GM12864 (cell line): Measurements from ENCODE around the gene TNFSF11.

ENCODE experiments used
- DNase-seq: peaks from one replicate; pipeline ENCODE4 v3.0.0-alpha.2; 2011; ENCODE audit warnings: low read depth
- H3K4me3 ChIP-seq: 2 replicates; pipeline ENCODE4 v1.5.1; 2011; ENCODE audit warnings: mild to moderate bottlenecking, low read depth, low read length, control low read depth
- TF ChIP-seq, protein P1 (sequence below): IDR thresholded peaks from 2 replicates; pipeline ENCODE4 v1.5.1; 2011; ENCODE audit warnings: low read depth, mild to moderate bottlenecking, moderate library complexity, low read length, control low read depth, inconsistent platforms; ENCODE audit errors: missing control alignments

TNFSF11 gene

DNA sequence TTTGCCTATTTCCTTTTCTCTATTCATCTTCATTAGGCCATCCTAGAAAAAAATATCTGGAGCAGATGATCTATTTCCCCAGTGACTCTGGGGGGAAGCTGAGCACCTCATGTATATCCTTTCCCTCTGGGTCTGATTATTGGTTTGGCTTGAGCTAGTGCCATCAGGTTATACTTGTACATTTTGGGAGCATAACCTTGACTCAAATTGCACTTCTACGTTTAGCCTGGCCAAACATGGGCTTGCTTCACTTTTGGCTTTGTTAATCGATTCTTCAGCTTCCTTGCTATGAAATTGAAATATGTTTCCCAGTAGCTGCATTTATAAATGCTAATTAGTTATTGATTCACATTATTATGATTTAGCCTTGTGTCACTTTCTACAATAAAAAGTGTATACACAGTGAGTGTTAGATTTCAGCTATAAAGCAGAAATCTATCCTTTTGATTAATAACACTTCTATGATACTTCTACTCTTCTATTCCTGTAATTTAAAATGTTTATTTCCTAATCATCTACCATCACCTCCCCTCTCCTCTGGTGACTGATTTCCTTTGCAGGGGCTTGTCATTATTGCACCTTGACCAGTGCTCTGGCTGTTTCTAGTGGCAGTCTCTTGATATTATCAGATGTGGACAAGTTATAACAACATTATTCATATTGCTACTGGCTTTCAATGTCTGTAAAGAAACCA, 37.3 kb downstream of the TNFSF11 start:
- DNase-seq, result no peak
- H3K4me3 ChIP-seq, result no peak overlapping the region
- TF ChIP-seq, protein P1, sequence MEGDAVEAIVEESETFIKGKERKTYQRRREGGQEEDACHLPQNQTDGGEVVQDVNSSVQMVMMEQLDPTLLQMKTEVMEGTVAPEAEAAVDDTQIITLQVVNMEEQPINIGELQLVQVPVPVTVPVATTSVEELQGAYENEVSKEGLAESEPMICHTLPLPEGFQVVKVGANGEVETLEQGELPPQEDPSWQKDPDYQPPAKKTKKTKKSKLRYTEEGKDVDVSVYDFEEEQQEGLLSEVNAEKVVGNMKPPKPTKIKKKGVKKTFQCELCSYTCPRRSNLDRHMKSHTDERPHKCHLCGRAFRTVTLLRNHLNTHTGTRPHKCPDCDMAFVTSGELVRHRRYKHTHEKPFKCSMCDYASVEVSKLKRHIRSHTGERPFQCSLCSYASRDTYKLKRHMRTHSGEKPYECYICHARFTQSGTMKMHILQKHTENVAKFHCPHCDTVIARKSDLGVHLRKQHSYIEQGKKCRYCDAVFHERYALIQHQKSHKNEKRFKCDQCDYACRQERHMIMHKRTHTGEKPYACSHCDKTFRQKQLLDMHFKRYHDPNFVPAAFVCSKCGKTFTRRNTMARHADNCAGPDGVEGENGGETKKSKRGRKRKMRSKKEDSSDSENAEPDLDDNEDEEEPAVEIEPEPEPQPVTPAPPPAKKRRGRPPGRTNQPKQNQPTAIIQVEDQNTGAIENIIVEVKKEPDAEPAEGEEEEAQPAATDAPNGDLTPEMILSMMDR, result no peak

DNA sequence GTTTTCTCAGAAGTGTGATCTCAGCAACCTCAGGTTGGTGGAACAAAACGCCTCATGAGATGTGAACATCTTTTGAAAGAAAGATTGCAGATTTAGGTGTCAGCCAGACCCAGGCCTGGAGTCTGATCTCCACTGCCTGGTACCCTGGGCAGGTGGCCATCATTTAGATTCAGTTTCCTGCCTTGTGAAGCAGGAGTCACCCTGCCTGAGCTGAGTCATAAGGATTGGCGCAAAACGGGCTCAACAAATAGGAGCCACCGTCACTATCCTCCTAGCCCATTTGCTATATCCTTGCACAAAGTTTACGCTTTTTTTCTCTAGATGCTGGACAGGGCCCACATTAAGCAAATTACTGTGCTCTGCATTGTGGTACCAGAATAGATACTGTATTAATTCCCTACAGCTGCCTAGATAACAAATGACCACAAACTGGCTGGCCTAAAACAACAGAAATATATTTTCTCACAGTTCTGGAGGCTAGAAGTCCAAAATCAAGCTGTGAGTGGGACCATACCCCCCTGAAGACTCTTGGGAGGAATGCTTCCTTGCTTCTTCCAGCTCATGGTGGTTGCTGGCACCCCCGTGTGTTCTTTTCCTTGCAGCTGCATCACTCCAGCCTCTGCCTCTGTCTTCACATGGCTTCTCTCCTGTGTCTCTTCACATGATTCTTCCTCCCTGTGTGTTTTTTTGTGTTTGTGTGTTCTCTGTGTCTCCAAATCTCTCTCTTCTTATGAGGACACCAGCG, 38.2 kb downstream of the TNFSF11 start:
- TF ChIP-seq, protein P1, result no peak
- H3K4me3 ChIP-seq, result no peak overlapping the region
- no peak for DNase-seq

DNA sequence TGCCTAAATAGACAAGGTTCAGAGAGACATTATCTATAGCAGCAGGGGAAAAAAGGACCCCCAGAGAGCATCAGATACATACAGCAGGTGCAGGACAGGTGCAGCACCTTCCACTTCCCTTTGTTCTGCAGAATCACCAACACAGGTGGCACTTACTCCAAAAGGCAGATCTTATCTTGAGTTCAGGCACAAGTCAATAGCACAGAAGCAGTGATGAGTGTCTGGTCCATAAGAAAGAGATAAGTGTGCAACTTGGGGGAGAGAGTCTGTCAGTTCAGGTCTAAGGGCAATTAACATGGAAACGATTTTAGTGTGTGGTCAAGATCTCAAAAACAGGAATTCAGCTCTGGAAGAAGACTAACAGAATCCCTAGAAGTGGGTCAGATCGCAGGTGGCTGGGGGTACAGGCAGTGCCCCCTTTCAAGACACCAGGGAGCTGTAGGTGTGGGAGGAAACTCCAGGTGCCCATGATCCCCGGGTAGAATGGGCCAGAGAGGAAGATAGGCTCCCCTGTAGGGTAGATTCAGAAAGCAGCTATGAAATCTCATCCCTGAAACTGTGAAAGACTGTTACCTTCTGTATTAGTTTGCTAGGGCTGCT, 40.6 kb downstream of the TNFSF11 start:
- H3K4me3 ChIP-seq, result no peak overlapping the region
- no peak for DNase-seq
- TF ChIP-seq, protein P1, result no peak

DNA sequence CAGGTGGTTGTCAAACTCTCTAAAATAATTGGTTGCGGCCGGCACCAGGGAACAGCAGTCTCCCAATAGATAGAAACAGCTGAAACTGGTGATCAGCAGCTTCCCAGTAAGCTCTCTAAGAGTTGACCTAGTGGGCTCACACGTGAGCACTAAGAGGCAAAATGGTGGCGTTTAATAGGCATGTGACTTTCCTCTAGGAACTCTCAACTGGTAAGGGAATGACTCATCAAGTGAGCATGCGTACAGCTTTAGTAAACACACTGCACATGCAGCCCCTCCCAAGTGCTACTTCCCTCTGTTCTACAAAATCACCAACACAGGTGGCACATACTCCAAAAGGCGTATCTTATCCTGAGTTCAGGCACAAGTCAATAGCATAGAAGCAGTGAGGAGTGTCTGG, 41.7 kb downstream of the TNFSF11 start:
- DNase-seq, result no peak
- no peak overlapping the region for H3K4me3 ChIP-seq
- TF ChIP-seq, protein P1, result no peak

DNA sequence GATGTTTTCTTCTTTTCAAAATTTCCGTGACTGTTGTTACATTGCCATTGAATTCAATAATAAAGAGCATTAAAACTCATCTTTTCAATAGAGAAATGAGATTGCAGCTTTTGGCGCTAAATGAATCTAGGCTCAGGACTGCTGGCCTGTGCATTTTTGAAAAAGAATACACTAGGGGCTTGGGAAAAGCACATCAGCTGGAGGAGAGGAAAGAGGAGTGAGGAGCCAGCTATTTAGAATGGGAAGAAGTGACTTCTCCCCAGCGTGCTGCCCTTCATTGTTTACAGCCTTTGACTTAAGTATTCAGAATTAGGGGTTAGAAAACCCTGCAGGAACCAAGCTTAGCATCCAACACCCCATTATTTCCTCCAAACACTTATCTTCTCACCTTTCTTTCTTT, 43.3 kb downstream of the TNFSF11 start:
- no peak for DNase-seq
- H3K4me3 ChIP-seq, result no peak overlapping the region
- TF ChIP-seq, protein P1, result no peak

DNA sequence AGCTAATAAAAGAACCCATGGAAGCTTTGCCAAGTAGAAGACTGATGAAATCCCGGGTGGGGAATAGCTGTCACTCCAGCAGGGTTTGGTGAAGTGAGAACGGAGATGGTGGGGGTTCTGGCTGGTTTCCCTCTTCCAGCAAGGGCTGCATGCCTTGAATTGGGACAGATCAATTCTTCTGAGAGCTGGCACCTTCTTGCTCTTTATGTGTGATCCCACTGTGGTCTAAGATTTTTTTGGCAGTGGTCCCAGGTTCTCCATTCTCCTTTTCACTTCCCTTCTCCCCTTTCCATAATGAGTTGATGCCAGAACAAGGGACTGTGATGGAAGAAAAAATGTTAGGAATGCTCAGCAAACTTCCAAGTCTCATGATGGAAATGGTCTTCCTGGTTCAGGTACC, 50.0 kb downstream of the TNFSF11 start:
- no peak overlapping the region for H3K4me3 ChIP-seq
- no peak for DNase-seq
- TF ChIP-seq, protein P1, result no peak

DNA sequence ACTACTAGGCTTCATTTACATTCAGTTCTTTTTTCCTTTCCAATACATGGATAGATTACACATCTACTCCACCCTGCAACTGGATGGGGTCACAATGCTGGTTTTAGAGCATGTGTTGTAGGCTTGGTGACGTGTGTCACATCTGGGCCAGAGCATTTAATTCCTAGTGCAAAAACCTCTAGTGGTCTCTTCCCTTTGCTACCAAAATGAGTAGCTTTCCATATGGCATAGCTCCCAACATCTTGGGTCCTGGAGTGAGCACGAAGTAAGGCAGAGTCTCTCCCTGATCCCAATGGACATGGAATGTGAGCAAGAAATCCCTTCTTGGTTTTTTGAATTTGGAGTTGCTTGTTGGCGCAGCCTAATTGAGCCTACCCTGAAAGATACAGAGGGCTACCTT, 51.7 kb downstream of the TNFSF11 start:
- no peak for DNase-seq
- no peak overlapping the region for H3K4me3 ChIP-seq
- TF ChIP-seq, protein P1, result no peak
